B cell (primary cell): ENCODE measurements around the gene VILL. TPM values are rescaled to one million over a fixed set of nuclear protein-coding genes. Genes with fewer than 3 reads are reported as not detected.

Experiments
- ATAC-seq: fragments of 200-7000 bp; cut with Tn5 transposase; one replicate; pipeline ENCODE4 v1.10.0; 2021; ENCODE audit warnings: low read depth, mild to moderate bottlenecking, moderate number of reproducible peaks, moderate library complexity
- CTCF ChIA-PET: fragments of 350-600 bp; sonication (Branson Sonifier 250); formaldehyde crosslinking; loops from one replicate; lab custom pipeline; 2021; ENCODE audit warnings: antibody characterized with exemption, inconsistent platforms; lab: Charles Lee
- POLR2A ChIA-PET: fragments of 350-600 bp; sonication (Branson Sonifier 250); formaldehyde crosslinking; loops from one replicate; lab custom pipeline; 2021; ENCODE audit warnings: antibody characterized with exemption; lab: Charles Lee
- DNase-seq: peaks from one replicate; pipeline ENCODE4 v3.0.0; 2013
- H2AFZ ChIP-seq: 2 replicates; pipeline ENCODE4 v1.6.1; 2012; ENCODE audit warnings: mild to moderate bottlenecking, low read depth, low read length; ENCODE audit not compliant: insufficient read depth, poor library complexity, severe bottlenecking
- H3K27ac ChIP-seq, 2 donors: 1 replicate in 1 of 2; 2 replicates in 1 of 2; pipeline ENCODE4 v1.5.1; 2012 to 2013; ENCODE audit warnings: low read length in 2 of 2, mild to moderate bottlenecking in 2 of 2, moderate library complexity in 1 of 2
- H3K27me3 ChIP-seq, 4 experiments: fragments of 200-600 bp in 1 of 4; sonication (generic) in 1 of 4; replicated peaks in 1 of 4; 1 replicate in 2 of 4; 2 replicates in 2 of 4; pipeline versions ENCODE4 v1.6.1 to v1.7.0; 2013 to 2016; ENCODE audit warnings: low read length in 3 of 4, mild to moderate bottlenecking in 2 of 4, mixed read lengths in 1 of 4, moderate library complexity in 1 of 4; ENCODE audit not compliant: insufficient read depth in 4 of 4, control insufficient read depth in 3 of 4; ENCODE audit errors: control extremely low read depth in 1 of 4
- H3K36me3 ChIP-seq, 2 experiments: replicated peaks in 1 of 2; 1 replicate in 1 of 2; 2 replicates in 1 of 2; pipeline versions ENCODE4 v1.6.1 to v1.7.1; 2013; ENCODE audit warnings: low read length in 1 of 2; ENCODE audit not compliant: insufficient read depth in 2 of 2, control insufficient read depth in 1 of 2; ENCODE audit errors: control extremely low read depth in 1 of 2, extremely low read depth in 1 of 2
- H3K4me1 ChIP-seq, 2 donors: fragments of 200-600 bp in 1 of 2; sonication (generic) in 1 of 2; 1 replicate in 1 of 2; 2 replicates in 1 of 2; pipeline versions ENCODE4 v1.5.1 to v1.6.1; 2013 to 2017; ENCODE audit warnings: low read length in 2 of 2; ENCODE audit not compliant: control insufficient read depth in 2 of 2, insufficient read depth in 2 of 2
- H3K4me2 ChIP-seq: replicated peaks from 2 replicates; pipeline ENCODE3; 2012; ENCODE audit warnings: mild to moderate bottlenecking, low read depth, low read length; ENCODE audit not compliant: poor library complexity, severe bottlenecking
- H3K4me3 ChIP-seq, 5 experiments: fragments of 200-600 bp in 1 of 5; sonication (generic) in 1 of 5; 1 replicate in 3 of 5; 2 replicates in 2 of 5; pipeline versions ENCODE4 v1.5.1 to v1.7.0; 2011 to 2016; ENCODE audit warnings: low read length in 4 of 5, mild to moderate bottlenecking in 4 of 5, low read depth in 2 of 5, control low read depth in 1 of 5, moderate library complexity in 1 of 5; ENCODE audit not compliant: insufficient read depth in 1 of 5; ENCODE audit errors: control extremely low read depth in 1 of 5, extremely low read depth in 1 of 5
- H3K79me2 ChIP-seq: fragments of 200-600 bp; sonication (generic); one replicate; pipeline ENCODE4 v1.6.0; 2016; ENCODE audit warnings: low read length; ENCODE audit not compliant: control insufficient read depth, insufficient read depth
- H3K9ac ChIP-seq: fragments of 200-600 bp; sonication (generic); 2 replicates; pipeline ENCODE4 v1.6.1; 2017; ENCODE audit warnings: mild to moderate bottlenecking, low read length, moderate library complexity
- H3K9me3 ChIP-seq, 3 donors: one replicate each; pipeline versions ENCODE4 v1.6.1 to v1.7.1; 2013; ENCODE audit warnings: low read length in 2 of 3; ENCODE audit not compliant: control insufficient read depth in 2 of 3, insufficient read depth in 1 of 3; ENCODE audit errors: control extremely low read depth in 1 of 3
- H4K20me1 ChIP-seq: 2 replicates; pipeline ENCODE4 v1.6.0; 2012; ENCODE audit warnings: mild to moderate bottlenecking, low read length; ENCODE audit not compliant: insufficient read depth, control insufficient read depth, poor library complexity, severe bottlenecking
- H3K27ac Mint-ChIP-seq: one replicate; pipeline ENCODE4 v1.8.0; 2021; ENCODE audit warnings: mixed read lengths
- H3K27me3 Mint-ChIP-seq: one replicate; pipeline ENCODE4 v1.8.0; 2021; ENCODE audit warnings: mixed read lengths
- H3K4me1 Mint-ChIP-seq: one replicate; pipeline ENCODE4 v1.8.0; 2021; ENCODE audit warnings: mixed read lengths
- H3K4me3 Mint-ChIP-seq: one replicate; pipeline ENCODE4 v1.8.0; 2021; ENCODE audit warnings: mixed read lengths
- H3K9me3 Mint-ChIP-seq: one replicate; pipeline ENCODE4 v1.8.0; 2022; ENCODE audit warnings: mixed read lengths; ENCODE audit not compliant: insufficient read depth
- CTCF ChIP-seq: fragments of 200-600 bp; IDR thresholded peaks from one replicate; pipeline ENCODE4 v1.8.0; 2022; ENCODE audit warnings: antibody characterized with exemption, mild to moderate bottlenecking
- EZH2 ChIP-seq: IDR thresholded peaks from 2 replicates; pipeline ENCODE4 v1.6.1; 2012; ENCODE audit warnings: borderline replicate concordance, low read depth, mild to moderate bottlenecking, moderate library complexity, low read length; ENCODE audit not compliant: insufficient read depth, poor library complexity, severe bottlenecking
- WGBS: methylation state at CpG from one replicate; pipeline ENCODE4 v1.1.5; 2013; ENCODE audit warnings: missing lambda C conversion rate; ENCODE audit not compliant: insufficient coverage; 5-methylcytosine and 5-hydroxymethylcytosine counted together
- intact Hi-C: fragments of 100-400 bp; cut with micrococcal nuclease; formaldehyde crosslinking; loops from one replicate; pipeline ENCODE4 v1.10.0; 2022
- polyA plus RNA-seq: library from polyadenylated mRNA; depleted of rRNA; stranded (reverse); fragments of >200 nt; gene quantifications from 2 replicates; pipeline ENCODE4 v1.2.3, GENCODE V29; 2012
- total RNA-seq, 2 donors: library from RNA; stranded (reverse); fragments of 120-200 nt in 1 of 2; gene quantifications; 1 replicate in 1 of 2; 2 replicates in 1 of 2; pipeline versions ENCODE4 v1.2.3 to v1.2.4, GENCODE V29; 2013 to 2022

Gene VILL
- total and polyA plus RNA-seq, 2 donors (not counting 1 experiment from before 2014, with no cell fraction given) = 35.2 to 46.4 TPM

GRCh38 chr3:37982331-37982730 lies 8.3 kb upstream of the VILL start:
- no peak overlapping the region for H3K4me3 Mint-ChIP-seq
- CTCF ChIA-PET = interaction anchor here (3.6 kb wide), 1 partner anchor 14 kb away, joined by 12 read pairs; no protein-coding TSS in a partner anchor
- no peak overlapping the region for H3K4me3 ChIP-seq
- intact Hi-C loops = no loop called here
- H3K79me2 ChIP-seq = no peaks in the 10 kb centered on the region
- TF ChIP-seq EZH2 (no peak), CTCF (no peak)
- no peak overlapping the region for H3K27ac Mint-ChIP-seq
- WGBS = no CpG with 5 or more reads among the region's 1 CpG
- H3K9ac ChIP-seq = no peak overlapping the region
- no peaks in the 10 kb centered on the region for H3K4me1 ChIP-seq
- no peaks in the 10 kb centered on the region for H4K20me1 ChIP-seq
- H2AFZ ChIP-seq = no peak overlapping the region
- no peak overlapping the region for H3K27ac ChIP-seq
- H3K36me3 ChIP-seq = no peaks in the 10 kb centered on the region
- no peaks in the 10 kb centered on the region for H3K9me3 Mint-ChIP-seq
- POLR2A ChIA-PET = no interaction called here
- no peaks in the 10 kb centered on the region for H3K9me3 ChIP-seq
- ATAC-seq (no peak), DNase-seq (no peak)
- H3K27me3 Mint-ChIP-seq = peaks cover 11% of the 10 kb centered on the region
- H3K4me1 Mint-ChIP-seq = no peaks in the 10 kb centered on the region
- no peaks in the 10 kb centered on the region for H3K27me3 ChIP-seq
- H3K4me2 ChIP-seq = no peak overlapping the region

GRCh38 chr3:37984051-37984450 lies 6.5 kb upstream of the VILL start:
- Mint-ChIP-seq H3K27ac (no peak overlapping the region), H3K4me3 (no peak overlapping the region), H3K9me3 (no peaks in the 10 kb centered on the region), H3K4me1 (no peaks in the 10 kb centered on the region), H3K27me3 (peaks cover 11% of the 10 kb centered on the region)
- POLR2A ChIA-PET = no interaction called here
- H3K27me3 ChIP-seq = no peaks in the 10 kb centered on the region
- H2AFZ ChIP-seq = no peak overlapping the region
- no peak overlapping the region for H3K27ac ChIP-seq
- ATAC-seq = no peak
- no peak overlapping the region for H3K4me3 ChIP-seq
- no peak for DNase-seq
- H3K4me2 ChIP-seq = no peak overlapping the region
- H3K9ac ChIP-seq = no peak overlapping the region
- H3K79me2 ChIP-seq = no peaks in the 10 kb centered on the region
- H3K9me3 ChIP-seq = no peaks in the 10 kb centered on the region
- CTCF ChIA-PET = interaction anchor here (0.8 to 2.6 kb wide), 3 partner anchors 10 to 13 kb away, joined by 3 to 9 read pairs (median 3); no protein-coding TSS in a partner anchor
- intact Hi-C loops = no loop called here
- H3K4me1 ChIP-seq = no peaks in the 10 kb centered on the region
- TF ChIP-seq CTCF (no peak), EZH2 (no peak)
- no peaks in the 10 kb centered on the region for H3K36me3 ChIP-seq
- H4K20me1 ChIP-seq = no peaks in the 10 kb centered on the region
- WGBS = 96% methylated on average over 6 of the region's 7 CpGs
